K562 (cell line): ENCODE data around the gene RAD51AP2. TPM values are rescaled to one million over a fixed set of nuclear protein-coding genes. Genes with fewer than 3 reads are reported as not detected.

Experiments used
- ATAC-seq: fragments of 200-7000 bp; cut with Tn5 transposase; 3 replicates; pipeline ENCODE4 v1.9.1; 2020; ENCODE audit warnings: moderate library complexity
- Bru-seq: library from RNA; stranded (reverse); fragments of 400-500 nt; gene quantifications from one replicate; lab custom pipeline; 2021; lab: Mats Ljungman, UMichigan
- BruChase-seq, 2 experiments: library from RNA; stranded (reverse); fragments of 400-500 nt; gene quantifications; one replicate each; lab custom pipeline; 2021; lab: Mats Ljungman, UMichigan
- BruUV-seq: library from RNA; stranded (reverse); fragments of 400-500 nt; replicated peaks from 2 replicates; lab custom pipeline; 2021; lab: Mats Ljungman, UMichigan
- CTCF ChIA-PET: fragments of 300-600 bp; formaldehyde crosslinking; extraction: SDS; loops from one replicate; lab custom pipeline; 2021; ENCODE audit warnings: low intra/inter-chr PET ratio; lab: Yijun Ruan, JAX
- POLR2A ChIA-PET: fragments of 300-600, 350-650 bp; sonication (Branson Sonifier 250); formaldehyde crosslinking; extraction: SDS; loops from one replicate; lab custom pipeline; 2021; ENCODE audit warnings: antibody characterized with exemption, inconsistent platforms; lab: Yijun Ruan, JAX
- DNase-seq, 4 experiments: peaks; one replicate each; pipeline versions ENCODE4 v3.0.0 to v3.0.0-alpha.2; 2011 to 2018; ENCODE audit warnings: low spot score in 3 of 4, mixed read lengths in 3 of 4; ENCODE audit errors: extremely low read depth in 1 of 4
- FAIRE-seq: peaks from 2 replicates; lab custom pipeline; 2011; peaks lifted over from hg19 to GRCh38; lab: Jason Lieb, UNC
- H2AFZ ChIP-seq: 2 replicates; pipeline ENCODE4 v1.6.0; 2011; ENCODE audit warnings: low read depth, low read length, control low read depth, inconsistent platforms
- H3K27ac ChIP-seq: fragments of 200-600 bp; 3 replicates; pipeline ENCODE4 v1.8.0; 2011; ENCODE audit warnings: low read depth, mild to moderate bottlenecking, control low read depth, inconsistent platforms, low read length, moderate library complexity, mixed read lengths; ENCODE audit errors: extremely low read depth
- H3K27me3 ChIP-seq, 2 experiments: fragments of 300-600 bp in 1 of 2; 2 replicates in 1 of 2; 3 replicates in 1 of 2; pipeline versions ENCODE4 v1.6.0 to v1.8.0; 2011; ENCODE audit warnings: inconsistent platforms in 2 of 2, low read length in 2 of 2, mild to moderate bottlenecking in 1 of 2, mixed read lengths in 1 of 2, moderate library complexity in 1 of 2; ENCODE audit not compliant: control insufficient read depth in 2 of 2, insufficient read depth in 2 of 2
- H3K36me3 ChIP-seq: fragments of 300-600 bp; 3 replicates; pipeline ENCODE4 v1.8.0; 2011; ENCODE audit warnings: mild to moderate bottlenecking, low read length, inconsistent platforms; ENCODE audit not compliant: control insufficient read depth, insufficient read depth
- H3K4me1 ChIP-seq, 2 experiments: fragments of 200-600 bp in 1 of 2; replicated peaks in 1 of 2; 2 replicates in 1 of 2; 3 replicates in 1 of 2; pipeline versions ENCODE4 v1.5.1 to v1.8.0; 2011; ENCODE audit warnings: inconsistent platforms in 2 of 2, low read length in 2 of 2, mild to moderate bottlenecking in 1 of 2, mixed read lengths in 1 of 2, moderate library complexity in 1 of 2; ENCODE audit not compliant: control insufficient read depth in 2 of 2, insufficient read depth in 2 of 2
- H3K4me2 ChIP-seq: 2 replicates; pipeline ENCODE4 v1.6.1; 2011; ENCODE audit warnings: low read length, control low read depth, inconsistent platforms, mixed read lengths; ENCODE audit not compliant: insufficient read depth
- H3K4me3 ChIP-seq: fragments of 200-600 bp; sonication (generic), shearing (Covaris generic); 2 replicates; pipeline ENCODE4 v1.5.1; 2016; ENCODE audit warnings: control low read depth, inconsistent platforms
- H3K79me2 ChIP-seq: fragments of 200-600 bp; 3 replicates; pipeline ENCODE4 v1.8.0; 2011; ENCODE audit warnings: low read length, inconsistent platforms; ENCODE audit not compliant: control insufficient read depth, insufficient read depth
- H3K9ac ChIP-seq, 2 experiments: 2 replicates each; pipeline versions ENCODE4 v1.6.0 to v1.6.1; 2011; ENCODE audit warnings: low read depth in 2 of 2, low read length in 2 of 2, control low read depth in 1 of 2, inconsistent platforms in 1 of 2, mild to moderate bottlenecking in 1 of 2, mixed read lengths in 1 of 2; ENCODE audit not compliant: insufficient read depth in 1 of 2
- H3K9me1 ChIP-seq: one replicate; pipeline ENCODE4 v1.6.0; 2011; ENCODE audit warnings: inconsistent platforms, mild to moderate bottlenecking, low read length, moderate library complexity; ENCODE audit not compliant: control insufficient read depth, insufficient read depth
- H3K9me3 ChIP-seq: replicated peaks from 2 replicates; pipeline ENCODE4 v1.5.1; 2011; ENCODE audit warnings: low read depth, low read length, inconsistent platforms; ENCODE audit not compliant: control insufficient read depth, insufficient read depth
- H4K20me1 ChIP-seq: replicated peaks from 2 replicates; pipeline ENCODE4 v1.6.1; 2011; ENCODE audit warnings: low read length, inconsistent platforms, mixed read lengths; ENCODE audit not compliant: control insufficient read depth, insufficient read depth
- CBX2 ChIP-seq: fragments of 200-600 bp; sonication (generic); IDR thresholded peaks from one replicate; pipeline ENCODE4 v1.6.1; 2012; ENCODE audit warnings: mild to moderate bottlenecking, low read length, inconsistent platforms; ENCODE audit not compliant: insufficient read depth, poor library complexity, severe bottlenecking
- FOXA1 ChIP-seq: fragments of 450-650 bp; IDR thresholded peaks from 2 replicates; pipeline ENCODE4 v1.6.1; 2016; ENCODE audit warnings: mild to moderate bottlenecking, borderline replicate concordance
- HDAC6 ChIP-seq: IDR thresholded peaks from 2 replicates; pipeline ENCODE4 v1.6.1; 2012; ENCODE audit warnings: low read depth, mild to moderate bottlenecking, control low read depth, inconsistent platforms, low read length, moderate library complexity
- HIVEP1 ChIP-seq: fragments of 250-450 bp; sonication (Bioruptor Pico); IDR thresholded peaks from 2 replicates; pipeline ENCODE4 v1.4.0; 2020; ENCODE audit warnings: mild to moderate bottlenecking
- PHF20 ChIP-seq: fragments of 450-650 bp; IDR thresholded peaks from 2 replicates; pipeline ENCODE4 v1.6.1; 2018; ENCODE audit not compliant: partially characterized antibody
- PML ChIP-seq: IDR thresholded peaks from 2 replicates; pipeline ENCODE4 v1.6.1; 2012; ENCODE audit warnings: low read length, inconsistent platforms
- RFX1 ChIP-seq: fragments of 450-650 bp; IDR thresholded peaks from 2 replicates; pipeline ENCODE4 v1.6.1; 2016; ENCODE audit warnings: mild to moderate bottlenecking, moderate library complexity
- RFX7 ChIP-seq: fragments of 250-450 bp; sonication (Bioruptor Pico); IDR thresholded peaks from 2 replicates; pipeline ENCODE4 v1.5.1; 2021; ENCODE audit warnings: mild to moderate bottlenecking
- TCF7L2 ChIP-seq: fragments of 150-350 bp; IDR thresholded peaks from 2 replicates; pipeline ENCODE4 v1.6.1; 2016; ENCODE audit warnings: low read depth, mild to moderate bottlenecking, low read length, moderate library complexity
- TCFL5 ChIP-seq: fragments of 250-450 bp; sonication (Bioruptor Pico); conservative IDR thresholded peaks from 2 replicates; pipeline ENCODE4 v1.6.1; 2021; ENCODE audit warnings: mild to moderate bottlenecking, moderate library complexity, matching md5 sums
- ZNF384 ChIP-seq: IDR thresholded peaks from 2 replicates; pipeline ENCODE4 v1.6.1; 2012; ENCODE audit warnings: low read depth, low read length, improper control_type of control experiment
- ZNF41 ChIP-seq: fragments of 250-450 bp; sonication (Bioruptor Pico); conservative IDR thresholded peaks from 2 replicates; pipeline ENCODE4 v1.4.0; 2020; ENCODE audit warnings: mild to moderate bottlenecking
- ZNF778 ChIP-seq: fragments of 450-650 bp; formaldehyde crosslinking; IDR thresholded peaks from 2 replicates; pipeline ENCODE4 v1.4.0; 2020; ENCODE audit warnings: mild to moderate bottlenecking, moderate library complexity
- WGBS: fragments of 100-300 bp; shearing (Covaris generic); methylation state at CpG from one replicate; pipeline ENCODE4 v1.1.6; 2016; ENCODE audit warnings: low coverage, mixed read lengths; ENCODE audit not compliant: insufficient coverage; ENCODE audit errors: missing lambda C conversion rate; 5-methylcytosine and 5-hydroxymethylcytosine counted together
- in situ Hi-C: fragments of 300-500 bp; cut with MboI; formaldehyde crosslinking; loops from 4 replicates; pipeline ENCODE4 v1.15.0; 2018; ENCODE audit warnings: inconsistent platforms, mixed read lengths
- intact Hi-C: fragments of 100-400 bp; cut with micrococcal nuclease; formaldehyde crosslinking; loops from 2 replicates; pipeline ENCODE4 v1.14.2; 2022
- long read RNA-seq, 3 experiments: library from polyadenylated mRNA in 2 of 3; library from RNA in 1 of 3; unstranded in 2 of 3; stranded (forward) in 1 of 3; transcript quantifications; one replicate each; pipeline ENCODE4 v2.0.0, GENCODE V29; 2019 to 2022
- polyA minus RNA-seq, 3 experiments: library from RNA; depleted of rRNA, polyadenylated mRNA; stranded (reverse); fragments of >200 nt; gene quantifications; 2 replicates each; pipeline ENCODE4 v1.2.3, GENCODE V29; 2011
- polyA plus RNA-seq, 8 experiments: library from polyadenylated mRNA; depleted of rRNA in 4 of 8; stranded (reverse) in 5 of 8; unstranded in 3 of 8; fragments of >200 nt; fragmentation: Nextera tagmentation in 2 of 8; fragmentation: Illumina TruSeq in 1 of 8; extraction: Ambion mirVana in 2 of 8; extraction: Trizol in 1 of 8; gene quantifications; 2 replicates each; pipeline versions ENCODE4 v1.2.1 to v1.2.3, GENCODE V29; 2011 to 2014; ENCODE audit warnings: inconsistent platforms in 1 of 8, missing spikeins in 1 of 8
- total RNA-seq, 7 experiments: library from RNA; depleted of rRNA in 6 of 7; stranded (reverse); fragments of >200 nt in 6 of 7; fragmentation: Illumina TruSeq in 2 of 7; extraction: Trizol in 2 of 7; gene quantifications; 2 replicates each; pipeline versions ENCODE4 v1.2.1 to v1.2.3, GENCODE V29; 2011 to 2021; ENCODE audit warnings: low replicate concordance in 1 of 7
- TF ChIP-seq, protein P1 (sequence below): sonication (generic); formaldehyde crosslinking; IDR thresholded peaks from 2 replicates; pipeline ENCODE4 v1.8.0; 2023; ENCODE audit warnings: mild to moderate bottlenecking, missing genetic modification reagents

Gene RAD51AP2
- 0.11 and 0.12 TPM in 2 replicates for total RNA-seq (2011; cell fraction: chromatin; rRNA removed; ENCODE audit: low replicate concordance)
- 0.13 and 0.17 TPM in 2 replicates for total RNA-seq (2011; cell fraction: nucleolus; rRNA removed)
- 0.15 and 0.23 TPM in 2 replicates for total RNA-seq (2011; cell fraction: nucleoplasm; rRNA removed)
- total RNA-seq (2014; rRNA removed) = not detected in 2 replicates
- total RNA-seq (2014; rRNA removed; fragmentation: Illumina TruSeq; extraction: Trizol) = 0.03 and 0.04 TPM in 2 replicates
- 0.04 TPM in 1 of 2 replicates, not detected in the other for total RNA-seq (2015; rRNA removed; fragmentation: Illumina TruSeq; extraction: Trizol)
- not detected in 2 replicates for total RNA-seq (2021)
- 0.01 TPM in 1 of 2 replicates, not detected in the other for polyA plus RNA-seq (2011; rRNA removed)
- not detected in 2 replicates for polyA plus RNA-seq (2011; cell fraction: cytosol; rRNA removed)
- 0.04 TPM in 1 of 2 replicates, not detected in the other for polyA plus RNA-seq (2011; cell fraction: nucleus; rRNA removed)
- polyA plus RNA-seq (2012) = not detected in 2 replicates
- polyA plus RNA-seq (2014; fragmentation: Illumina TruSeq; extraction: Trizol) = not detected in 2 replicates
- polyA plus RNA-seq (2014; fragmentation: Nextera tagmentation; extraction: Ambion mirVana) = under 1 TPM in 1 of 2 experiments, not detected in 1; 0.01 TPM
- not detected in 2 replicates for polyA plus RNA-seq (2014; rRNA removed)
- polyA minus RNA-seq (2011; rRNA and poly(A)+ RNA removed) = 0.06 and 0.14 TPM in 2 replicates
- not detected in 2 replicates for polyA minus RNA-seq (2011; cell fraction: cytosol; rRNA and poly(A)+ RNA removed)
- polyA minus RNA-seq (2011; cell fraction: nucleus; rRNA and poly(A)+ RNA removed) = 0.13 and 0.44 TPM in 2 replicates
- Bru-seq, nascent RNA = percentile 31 among the genes with signal in this experiment
- percentile 15 among the genes with signal in this experiment for BruChase-seq, experiment 1, labeled RNA remaining after a 2-hour chase
- percentile 25 among the genes with signal in this experiment for BruChase-seq, experiment 2, labeled RNA remaining after a 6-hour chase
- long read RNA-seq, experiment 1 = 0 reads
- long read RNA-seq, experiment 2 = 0 reads
- long read RNA-seq, experiment 3 = 0 reads

DNA sequence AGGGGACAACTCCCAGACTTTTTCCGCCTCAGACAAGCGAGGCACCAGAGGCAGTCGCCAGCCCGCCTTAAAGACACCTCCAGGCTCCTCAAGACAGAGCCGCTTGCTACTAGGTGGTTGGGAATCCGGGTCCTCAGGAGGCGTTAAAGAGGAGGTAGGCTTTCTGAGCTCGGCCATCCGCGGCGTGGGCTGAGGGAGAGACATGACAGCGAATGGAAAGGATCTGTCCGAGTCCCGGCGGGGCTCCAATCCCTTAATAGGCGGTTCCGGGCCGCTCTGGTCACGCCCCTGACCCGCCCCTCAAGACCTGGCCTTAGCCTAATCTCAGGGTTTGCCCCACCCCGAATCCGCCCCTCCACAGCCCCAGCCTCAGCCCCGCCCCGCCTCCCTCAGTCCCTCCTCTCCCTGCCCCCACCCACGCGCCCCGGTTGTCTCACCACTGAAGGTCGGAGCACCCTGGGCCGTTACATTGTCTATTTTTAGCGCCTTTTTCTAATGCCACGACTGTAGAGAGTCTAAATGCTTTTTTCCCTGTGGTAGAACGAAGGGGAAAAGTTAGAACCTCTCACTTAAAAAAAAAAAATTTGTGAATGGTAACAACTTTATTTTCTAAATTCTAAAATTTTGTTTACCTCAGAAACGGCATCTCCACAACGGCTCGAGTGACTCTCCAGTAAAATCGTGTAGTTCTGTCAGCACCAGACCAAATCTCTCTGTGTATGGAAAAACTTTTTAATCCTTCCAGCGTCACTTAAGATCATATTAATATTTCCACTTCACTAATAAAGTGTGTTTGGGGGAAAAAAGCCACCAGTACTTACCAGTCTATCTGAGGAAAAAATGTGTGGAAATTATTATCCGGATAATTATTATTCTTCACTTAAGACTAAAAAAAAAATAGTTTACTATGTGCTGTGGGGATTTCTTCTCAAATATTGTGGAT, at the start of gene RAD51AP2:
RAD51AP2 (minus strand) TSS at position 229 of the 943 bp plus-strand sequence; CDS start at position 204, 25 bp downstream.
- FAIRE-seq = peak; percentile 57
- in situ Hi-C loops = no loop called here
- TF ChIP-seq HIVEP1 (CRISPR knock-in tag) (no peak), RFX7 (no peak), HDAC6 (no peak), CBX2 (no peak), PML (no peak; the same call in 1 of the 2 replicates), TCF7L2 (no peak), TCFL5 (no peak), ZNF41 (CRISPR knock-in tag) (no peak), ZNF778 (CRISPR knock-in tag) (no peak), PHF20 (no peak), FOXA1 (no peak), RFX1 (no peak), ZNF384 (no peak)
- TF ChIP-seq, protein P1, sequence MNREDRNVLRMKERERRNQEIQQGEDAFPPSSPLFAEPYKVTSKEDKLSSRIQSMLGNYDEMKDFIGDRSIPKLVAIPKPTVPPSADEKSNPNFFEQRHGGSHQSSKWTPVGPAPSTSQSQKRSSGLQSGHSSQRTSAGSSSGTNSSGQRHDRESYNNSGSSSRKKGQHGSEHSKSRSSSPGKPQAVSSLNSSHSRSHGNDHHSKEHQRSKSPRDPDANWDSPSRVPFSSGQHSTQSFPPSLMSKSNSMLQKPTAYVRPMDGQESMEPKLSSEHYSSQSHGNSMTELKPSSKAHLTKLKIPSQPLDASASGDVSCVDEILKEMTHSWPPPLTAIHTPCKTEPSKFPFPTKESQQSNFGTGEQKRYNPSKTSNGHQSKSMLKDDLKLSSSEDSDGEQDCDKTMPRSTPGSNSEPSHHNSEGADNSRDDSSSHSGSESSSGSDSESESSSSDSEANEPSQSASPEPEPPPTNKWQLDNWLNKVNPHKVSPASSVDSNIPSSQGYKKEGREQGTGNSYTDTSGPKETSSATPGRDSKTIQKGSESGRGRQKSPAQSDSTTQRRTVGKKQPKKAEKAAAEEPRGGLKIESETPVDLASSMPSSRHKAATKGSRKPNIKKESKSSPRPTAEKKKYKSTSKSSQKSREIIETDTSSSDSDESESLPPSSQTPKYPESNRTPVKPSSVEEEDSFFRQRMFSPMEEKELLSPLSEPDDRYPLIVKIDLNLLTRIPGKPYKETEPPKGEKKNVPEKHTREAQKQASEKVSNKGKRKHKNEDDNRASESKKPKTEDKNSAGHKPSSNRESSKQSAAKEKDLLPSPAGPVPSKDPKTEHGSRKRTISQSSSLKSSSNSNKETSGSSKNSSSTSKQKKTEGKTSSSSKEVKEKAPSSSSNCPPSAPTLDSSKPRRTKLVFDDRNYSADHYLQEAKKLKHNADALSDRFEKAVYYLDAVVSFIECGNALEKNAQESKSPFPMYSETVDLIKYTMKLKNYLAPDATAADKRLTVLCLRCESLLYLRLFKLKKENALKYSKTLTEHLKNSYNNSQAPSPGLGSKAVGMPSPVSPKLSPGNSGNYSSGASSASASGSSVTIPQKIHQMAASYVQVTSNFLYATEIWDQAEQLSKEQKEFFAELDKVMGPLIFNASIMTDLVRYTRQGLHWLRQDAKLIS (CRISPR knock-in tag) = no peak

More for the DNA sequence above, at the start of gene RAD51AP2:
- ATAC-seq (peak; percentile 96), DNase-seq (peak; percentile 89 to 92 (median 91))
- Histone ChIP-seq H3K4me1 (peaks cover 3 to 6% of the 10 kb centered on the region in 2 experiments; a peak in 3 of 5 replicates), H3K27ac (peak within 1 kb of the TSS; percentile 82), H3K4me3 (peak within 1 kb of the TSS; percentile 45), H3K9me3 (no peaks in the 10 kb centered on the region), H4K20me1 (no peaks in the 10 kb centered on the region), H3K27me3 (no peaks in the 10 kb centered on the region), H3K9ac (peak within 1 kb of the TSS; percentile 75 to 91), H3K36me3 (no peaks in the 10 kb centered on the region), H3K79me2 (no peaks in the 10 kb centered on the region), H3K4me2 (peak within 1 kb of the TSS; percentile 78), H3K9me1 (no peaks in the 10 kb centered on the region), H2AFZ (peak within 1 kb of the TSS; percentile 91)
- intact Hi-C loops = loop anchor here (5.0 kb wide), 1 partner anchor 124 kb away; no protein-coding TSS in a partner anchor
- 2% methylated on average over 27 of the region's 38 CpGs for WGBS
- ChIA-PET CTCF (no interaction called here), POLR2A (interaction anchor here (0.6 to 1.2 kb wide), 7 partner anchors 10 to 1830 kb away, joined by 3 to 5 read pairs (median 3); no protein-coding TSS in a partner anchor)
- BruUV-seq = TSS peak; percentile 99
